ENCODE measurements around the gene HS2ST1.

DNA sequence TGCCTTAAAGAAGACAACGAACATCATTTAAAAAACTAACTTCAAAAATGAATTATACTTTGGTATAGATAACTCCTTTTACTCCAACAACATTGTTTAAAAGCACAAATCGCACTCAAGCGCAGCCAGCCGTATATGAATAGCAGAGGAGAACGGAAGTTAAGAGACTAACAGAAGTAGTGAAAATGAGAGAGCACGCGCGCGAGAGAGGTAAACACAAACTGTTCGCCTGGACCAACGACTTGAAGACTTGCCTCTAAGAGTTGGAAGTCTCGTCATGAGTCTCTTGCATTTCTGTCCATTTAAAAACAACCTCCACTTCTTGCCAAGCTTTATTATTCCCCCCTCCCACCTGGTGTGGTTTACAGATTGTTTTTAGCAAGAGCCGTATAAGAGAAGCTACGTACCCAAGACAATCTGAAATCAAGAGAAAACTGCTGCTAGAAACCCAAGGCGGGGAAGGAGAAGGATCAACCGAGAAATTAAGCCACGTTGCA lies 988 bp upstream of the HS2ST1 start:
- TF ChIP-seq, protein P1, sequence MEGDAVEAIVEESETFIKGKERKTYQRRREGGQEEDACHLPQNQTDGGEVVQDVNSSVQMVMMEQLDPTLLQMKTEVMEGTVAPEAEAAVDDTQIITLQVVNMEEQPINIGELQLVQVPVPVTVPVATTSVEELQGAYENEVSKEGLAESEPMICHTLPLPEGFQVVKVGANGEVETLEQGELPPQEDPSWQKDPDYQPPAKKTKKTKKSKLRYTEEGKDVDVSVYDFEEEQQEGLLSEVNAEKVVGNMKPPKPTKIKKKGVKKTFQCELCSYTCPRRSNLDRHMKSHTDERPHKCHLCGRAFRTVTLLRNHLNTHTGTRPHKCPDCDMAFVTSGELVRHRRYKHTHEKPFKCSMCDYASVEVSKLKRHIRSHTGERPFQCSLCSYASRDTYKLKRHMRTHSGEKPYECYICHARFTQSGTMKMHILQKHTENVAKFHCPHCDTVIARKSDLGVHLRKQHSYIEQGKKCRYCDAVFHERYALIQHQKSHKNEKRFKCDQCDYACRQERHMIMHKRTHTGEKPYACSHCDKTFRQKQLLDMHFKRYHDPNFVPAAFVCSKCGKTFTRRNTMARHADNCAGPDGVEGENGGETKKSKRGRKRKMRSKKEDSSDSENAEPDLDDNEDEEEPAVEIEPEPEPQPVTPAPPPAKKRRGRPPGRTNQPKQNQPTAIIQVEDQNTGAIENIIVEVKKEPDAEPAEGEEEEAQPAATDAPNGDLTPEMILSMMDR (IDR thresholded peaks at IDR 0.05), result no peak
- TF ChIP-seq POLR2A (IDR thresholded peaks at IDR 0.05), result no peak
